ENCODE data around the gene CSRP2.

DNA sequence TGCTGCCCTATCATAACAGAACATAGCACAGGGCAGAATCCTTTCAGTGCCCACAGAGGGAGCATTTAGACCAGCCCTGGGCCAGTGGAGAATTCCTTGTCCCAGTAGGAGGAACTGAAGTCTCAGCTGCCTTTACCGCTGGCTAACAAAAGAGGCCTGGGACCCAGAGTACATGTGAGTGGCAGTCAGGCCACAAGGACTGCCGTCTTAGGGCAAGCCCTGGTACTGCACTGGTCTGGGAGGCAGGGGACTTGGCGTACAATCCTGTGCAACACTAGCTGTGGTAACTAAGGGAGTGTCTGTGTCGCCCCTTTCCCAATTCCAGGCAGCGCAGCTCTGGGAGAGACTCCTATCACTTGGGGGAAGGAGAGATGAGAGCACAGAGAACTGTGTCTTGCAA is 17.0 kb upstream of the CSRP2 start:
- TF ChIP-seq, protein P1, sequence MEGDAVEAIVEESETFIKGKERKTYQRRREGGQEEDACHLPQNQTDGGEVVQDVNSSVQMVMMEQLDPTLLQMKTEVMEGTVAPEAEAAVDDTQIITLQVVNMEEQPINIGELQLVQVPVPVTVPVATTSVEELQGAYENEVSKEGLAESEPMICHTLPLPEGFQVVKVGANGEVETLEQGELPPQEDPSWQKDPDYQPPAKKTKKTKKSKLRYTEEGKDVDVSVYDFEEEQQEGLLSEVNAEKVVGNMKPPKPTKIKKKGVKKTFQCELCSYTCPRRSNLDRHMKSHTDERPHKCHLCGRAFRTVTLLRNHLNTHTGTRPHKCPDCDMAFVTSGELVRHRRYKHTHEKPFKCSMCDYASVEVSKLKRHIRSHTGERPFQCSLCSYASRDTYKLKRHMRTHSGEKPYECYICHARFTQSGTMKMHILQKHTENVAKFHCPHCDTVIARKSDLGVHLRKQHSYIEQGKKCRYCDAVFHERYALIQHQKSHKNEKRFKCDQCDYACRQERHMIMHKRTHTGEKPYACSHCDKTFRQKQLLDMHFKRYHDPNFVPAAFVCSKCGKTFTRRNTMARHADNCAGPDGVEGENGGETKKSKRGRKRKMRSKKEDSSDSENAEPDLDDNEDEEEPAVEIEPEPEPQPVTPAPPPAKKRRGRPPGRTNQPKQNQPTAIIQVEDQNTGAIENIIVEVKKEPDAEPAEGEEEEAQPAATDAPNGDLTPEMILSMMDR (IDR thresholded peaks at IDR 0.05), result no peak
- no peak for TF ChIP-seq POLR2A (IDR thresholded peaks at IDR 0.05)
